GM12878 (cell line): Measurements from ENCODE around the gene TAS2R42. TPM values are rescaled to one million over a fixed set of nuclear protein-coding genes. Genes with fewer than 3 reads are reported as not detected.

Experiments used
- ATAC-seq: fragments of 200-7000 bp; cut with Tn5 transposase; 3 replicates; pipeline ENCODE4 v1.9.1; 2020; ENCODE audit warnings: mild to moderate bottlenecking, moderate library complexity
- BruUV-seq: library from RNA; stranded (reverse); fragments of 400-500 nt; replicated peaks from 2 replicates; lab custom pipeline; 2021; lab: Mats Ljungman, UMichigan
- CTCF ChIA-PET: fragments of 300-600 bp; sonication (Branson Sonifier 250); formaldehyde crosslinking; extraction: SDS; loops from one replicate; lab custom pipeline; 2021; ENCODE audit warnings: inconsistent platforms; lab: Yijun Ruan, JAX
- POLR2A ChIA-PET: fragments of 350-600 bp; formaldehyde crosslinking; extraction: SDS; loops from one replicate; lab custom pipeline; 2021; ENCODE audit warnings: inconsistent platforms; lab: Charles Lee
- RAD21 ChIA-PET: fragments of 300-600 bp; sonication (Branson Sonifier 250); formaldehyde crosslinking; loops from one replicate; lab custom pipeline; 2023; ENCODE audit warnings: antibody characterized with exemption; ENCODE audit not compliant: unreplicated experiment; lab: Charles Lee
- SMC1A ChIA-PET: fragments of 300-600 bp; sonication (Branson Sonifier 250); formaldehyde crosslinking; loops from one replicate; lab custom pipeline; 2023; ENCODE audit not compliant: unreplicated experiment, uncharacterized antibody; lab: Charles Lee
- DNase-seq: peaks from one replicate; pipeline ENCODE4 v3.0.0-alpha.2; 2011; ENCODE audit warnings: low read depth, low spot score
- FAIRE-seq: peaks from 3 replicates; lab custom pipeline; 2011; peaks lifted over from hg19 to GRCh38; lab: Jason Lieb, UNC
- H2AFZ ChIP-seq: 2 replicates; pipeline ENCODE4 v1.6.0; 2011; ENCODE audit warnings: low read depth, low read length, control low read depth; ENCODE audit not compliant: control insufficient read depth
- H3K27ac ChIP-seq: 2 replicates; pipeline ENCODE4 v1.5.1; 2011; ENCODE audit warnings: control low read depth; ENCODE audit not compliant: control insufficient read depth, insufficient read depth
- H3K27me3 ChIP-seq, 2 experiments: replicated peaks in 1 of 2; 2 replicates each; pipeline versions ENCODE4 v1.6.0 to v1.6.1; 2011; ENCODE audit warnings: low read length in 1 of 2; ENCODE audit not compliant: control insufficient read depth in 2 of 2, insufficient read depth in 2 of 2
- H3K36me3 ChIP-seq, 2 experiments: 2 replicates each; pipeline ENCODE4 v1.5.1; 2011; ENCODE audit warnings: low read length in 1 of 2; ENCODE audit not compliant: control insufficient read depth in 2 of 2, insufficient read depth in 2 of 2
- H3K4me1 ChIP-seq: 2 replicates; pipeline ENCODE4 v1.6.1; 2011; ENCODE audit warnings: mild to moderate bottlenecking, low read length, moderate library complexity, mixed read lengths; ENCODE audit not compliant: control insufficient read depth, insufficient read depth
- H3K4me2 ChIP-seq: 2 replicates; pipeline ENCODE4 v1.6.0; 2011; ENCODE audit warnings: control low read depth; ENCODE audit not compliant: control insufficient read depth, insufficient read depth
- H3K4me3 ChIP-seq: fragments of 200-600 bp; sonication (generic); 2 replicates; pipeline ENCODE4 v1.5.1; 2016
- H3K79me2 ChIP-seq: 2 replicates; pipeline ENCODE4 v1.6.0; 2011; ENCODE audit warnings: low read length; ENCODE audit not compliant: control insufficient read depth, insufficient read depth
- H3K9ac ChIP-seq: 2 replicates; pipeline ENCODE4 v1.8.0; 2011; ENCODE audit warnings: low read length, control low read depth, mixed read lengths; ENCODE audit not compliant: control insufficient read depth, insufficient read depth
- H3K9me3 ChIP-seq: replicated peaks from 3 replicates; pipeline ENCODE4 v1.5.1; 2011; ENCODE audit warnings: mild to moderate bottlenecking, low read length; ENCODE audit not compliant: control insufficient read depth, insufficient read depth
- H4K20me1 ChIP-seq: 2 replicates; pipeline ENCODE4 v1.6.0; 2011; ENCODE audit not compliant: control insufficient read depth, insufficient read depth
- DPF2 ChIP-seq: fragments of 450-650 bp; IDR thresholded peaks from 2 replicates; pipeline ENCODE4 v1.6.1; 2017; ENCODE audit warnings: mild to moderate bottlenecking
- E4F1 ChIP-seq: fragments of 450-650 bp; IDR thresholded peaks from 2 replicates; pipeline ENCODE4 v1.6.1; 2018; ENCODE audit warnings: borderline replicate concordance, mild to moderate bottlenecking; ENCODE audit not compliant: partially characterized antibody
- EED ChIP-seq: sonication (generic); IDR thresholded peaks from 2 replicates; pipeline ENCODE4 v1.6.1; 2016; ENCODE audit warnings: antibody characterized with exemption, low read depth
- ETV6 ChIP-seq, 2 experiments: fragments of 450-650 bp in 1 of 2; IDR thresholded peaks in 1 of 2; conservative IDR thresholded peaks in 1 of 2; 2 replicates each; pipeline ENCODE4 v1.6.1; 2014; ENCODE audit warnings: antibody characterized with exemption in 1 of 2, borderline replicate concordance in 1 of 2, low read depth in 1 of 2, mild to moderate bottlenecking in 1 of 2, moderate library complexity in 1 of 2
- GATAD2B ChIP-seq: fragments of 450-650 bp; conservative IDR thresholded peaks from 2 replicates; pipeline ENCODE4 v1.6.1; 2017; ENCODE audit warnings: low read depth, mild to moderate bottlenecking, moderate library complexity
- HDAC6 ChIP-seq: fragments of 200-600 bp; sonication (generic); IDR thresholded peaks from one replicate; pipeline ENCODE4 v1.8.0; 2017; ENCODE audit warnings: antibody characterized with exemption; ENCODE audit not compliant: unreplicated experiment
- IRF3 ChIP-seq: fragments of 450-650 bp; IDR thresholded peaks from 2 replicates; pipeline ENCODE4 v1.6.1; 2014; ENCODE audit warnings: mild to moderate bottlenecking
- MTA2 ChIP-seq: fragments of 450-650 bp; IDR thresholded peaks from 2 replicates; pipeline ENCODE4 v1.6.1; 2016; ENCODE audit warnings: low read depth, mild to moderate bottlenecking, moderate library complexity
- MYC ChIP-seq: IDR thresholded peaks from 2 replicates; pipeline ENCODE4 v1.6.1; 2011; ENCODE audit warnings: mild to moderate bottlenecking, low read length, moderate library complexity, inconsistent platforms; ENCODE audit not compliant: insufficient read depth, insufficient replicate concordance, insufficient read length, severe bottlenecking
- PKNOX1 ChIP-seq: fragments of 450-650 bp; IDR thresholded peaks from 2 replicates; pipeline ENCODE4 v1.6.1; 2016; ENCODE audit warnings: mild to moderate bottlenecking
- PML ChIP-seq: IDR thresholded peaks from 2 replicates; pipeline ENCODE4 v1.6.1; 2012; ENCODE audit warnings: low read length, inconsistent platforms
- RELA ChIP-seq: fragments of 450-650 bp; IDR thresholded peaks from 2 replicates; pipeline ENCODE4 v1.8.0; 2014; ENCODE audit warnings: borderline replicate concordance; ENCODE audit not compliant: partially characterized antibody
- RFX5 ChIP-seq: IDR thresholded peaks from 2 replicates; pipeline ENCODE4 v1.6.1; 2011; ENCODE audit warnings: low read depth, low read length, improper control_type of control experiment
- SMARCA5 ChIP-seq: fragments of 450-650 bp; IDR thresholded peaks from 2 replicates; pipeline ENCODE4 v1.6.1; 2017; ENCODE audit warnings: mild to moderate bottlenecking
- SMC3 ChIP-seq: IDR thresholded peaks from 2 replicates; pipeline ENCODE4 v1.6.1; 2011; ENCODE audit warnings: low read length, improper control_type of control experiment, borderline replicate concordance
- SRF ChIP-seq, 2 experiments: IDR thresholded peaks; 2 replicates each; pipeline ENCODE4 v1.6.1; 2011; ENCODE audit warnings: low read depth in 2 of 2, low read length in 2 of 2, mild to moderate bottlenecking in 1 of 2, moderate library complexity in 1 of 2
- SUPT20H ChIP-seq: IDR thresholded peaks from 2 replicates; pipeline ENCODE4 v1.6.1; 2011; ENCODE audit warnings: low read depth, mild to moderate bottlenecking, low read length, moderate library complexity, borderline replicate concordance; ENCODE audit not compliant: control insufficient read depth
- ZNF622 ChIP-seq: fragments of 450-650 bp; IDR thresholded peaks from 2 replicates; pipeline ENCODE4 v1.6.1; 2017; ENCODE audit warnings: mild to moderate bottlenecking, inconsistent platforms
- WGBS: methylation state at CpG from one replicate; pipeline ENCODE4 v1.1.6; 2016; ENCODE audit warnings: low lambda C conversion rate; ENCODE audit not compliant: insufficient replicate concordance, insufficient coverage; ENCODE audit errors: missing lambda C conversion rate; 5-methylcytosine and 5-hydroxymethylcytosine counted together
- in situ Hi-C: fragments of 300-500 bp; cut with MboI; formaldehyde crosslinking; loops from 9 replicates; pipeline ENCODE4 v1.14.3; 2018; ENCODE audit warnings: mixed read lengths
- intact Hi-C: fragments of 100-400 bp; cut with micrococcal nuclease; formaldehyde crosslinking; loops from one replicate; pipeline ENCODE4 v1.14.2; 2022; ENCODE audit not compliant: unreplicated experiment
- polyA plus RNA-seq, 11 experiments: library from polyadenylated mRNA; depleted of rRNA in 4 of 11; unstranded in 6 of 11; stranded (reverse) in 5 of 11; fragments of >200 nt; fragmentation: Nextera tagmentation in 4 of 11; fragmentation: Illumina TruSeq in 1 of 11; extraction: Ambion mirVana in 4 of 11; extraction: Trizol in 1 of 11; gene quantifications; 1 replicate in 1 of 11; 2 replicates in 10 of 11; pipeline versions ENCODE4 v1.2.1 to v1.2.3, GENCODE V29; 2011 to 2016; ENCODE audit warnings: inconsistent platforms in 2 of 11, missing spikeins in 2 of 11, low read depth in 1 of 11
- total RNA-seq, 4 experiments: library from RNA; depleted of rRNA in 3 of 4; stranded (reverse); fragments of >200 nt in 3 of 4; fragmentation: Illumina TruSeq in 1 of 4; extraction: Trizol in 1 of 4; gene quantifications; 2 replicates each; pipeline versions ENCODE4 v1.2.1 to v1.2.3, GENCODE V29; 2013 to 2021

TAS2R42 gene
- total and polyA plus RNA-seq, 10 of the 15 experiments (the other 5 are each of a cell fraction or from before 2014, with no cell fraction given) = not detected

GRCh38 chr12:11158885-11159444 is 27.8 kb downstream of the TAS2R42 start (continued):
- no peak for TF ChIP-seq IRF3

DNA sequence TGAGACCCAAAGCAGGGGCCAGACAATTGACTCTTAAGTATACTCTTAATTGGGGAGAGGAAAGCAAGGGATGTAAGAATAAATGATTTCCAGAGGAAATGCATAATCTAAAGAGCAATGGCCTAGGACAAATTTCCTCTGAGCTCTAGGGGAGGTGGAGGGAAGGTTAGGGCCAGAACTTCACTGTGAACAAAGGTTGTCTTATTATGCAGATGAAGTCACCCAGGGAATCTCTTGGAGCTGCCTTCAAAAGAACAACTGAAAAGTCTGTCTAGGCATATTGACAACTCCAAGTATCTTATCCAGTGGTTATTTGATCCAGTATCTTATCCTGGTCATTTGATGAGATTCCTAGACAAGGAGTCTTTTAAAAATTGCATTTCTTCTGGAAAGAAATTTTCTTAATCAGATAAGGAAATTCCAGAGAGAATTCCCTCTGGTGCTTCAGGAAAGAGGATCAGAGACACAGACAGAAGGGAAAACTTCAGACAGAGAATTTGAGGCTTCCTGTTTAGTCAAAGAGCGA is 32.3 kb downstream of the TAS2R42 start:
- ATAC-seq (no peak), FAIRE-seq (no peak), DNase-seq (no peak)
- H3K4me2 ChIP-seq = no peak overlapping the region
- ChIA-PET POLR2A (interaction anchor here (1.7 kb wide), 1 partner anchor 15 kb away, joined by 5 read pairs; no protein-coding TSS in a partner anchor), CTCF (interaction anchor here (2.0 kb wide), 1 partner anchor 9 kb away, joined by 8 read pairs; no protein-coding TSS in a partner anchor), RAD21 (no interaction called here), SMC1A (interaction anchor here (0.6 kb wide), 1 partner anchor 12 kb away, joined by 3 read pairs; no protein-coding TSS in a partner anchor)
- BruUV-seq = no TSS peak
- peaks cover 17% of the 10 kb centered on the region for H3K79me2 ChIP-seq
- H3K4me1 ChIP-seq = no peaks in the 10 kb centered on the region
- no peaks in the 10 kb centered on the region for H3K27me3 ChIP-seq
- no peak overlapping the region for H3K27ac ChIP-seq
- H3K9ac ChIP-seq = no peak overlapping the region
- H3K36me3 ChIP-seq = peaks cover under 1 to 2% of the 10 kb centered on the region in 2 experiments; a peak in 3 of 4 replicates
- 100% methylated on average over 1 of the region's 1 CpG for WGBS
- no peak overlapping the region for H3K4me3 ChIP-seq
- H4K20me1 ChIP-seq = no peaks in the 10 kb centered on the region
- peaks cover 12% of the 10 kb centered on the region for H3K9me3 ChIP-seq
- H2AFZ ChIP-seq = no peak overlapping the region
- in situ Hi-C loops (no loop called here), intact Hi-C loops (no loop called here)
- no peak for TF ChIP-seq DPF2
- TF ChIP-seq PKNOX1 = no peak
- TF ChIP-seq SMARCA5 = no peak
- TF ChIP-seq MTA2 = no peak
- no peak for TF ChIP-seq HDAC6
- no peak for TF ChIP-seq MYC
- no peak for TF ChIP-seq RELA
- no peak for TF ChIP-seq GATAD2B
- TF ChIP-seq EED = no peak
- TF ChIP-seq RFX5 = no peak
- TF ChIP-seq ZNF622 = no peak
- no peak for TF ChIP-seq SMC3
- no peak for TF ChIP-seq PML
- no peak for TF ChIP-seq SUPT20H
- no peak for TF ChIP-seq SRF (IDR thresholded peaks at IDR 0.05; ENCODE audit: low read depth in 2 of 2, low read length in 2 of 2)
- no peak for TF ChIP-seq E4F1
- TF ChIP-seq ETV6 (conservative IDR thresholded peaks at IDR 0.05 in 1 of 2, IDR thresholded peaks at IDR 0.05 in 1 of 2; ENCODE audit: borderline replicate concordance in 1 of 2, low read depth in 1 of 2) = no peak
